A549 (cell line): Measurements from ENCODE around the gene ITGB2. TPM values are rescaled to one million over a fixed set of nuclear protein-coding genes. Genes with fewer than 3 reads are reported as not detected.

Experiments used
- ATAC-seq, 2 experiments: fragments of 200-7000 bp in 1 of 2; fragments of >200 bp in 1 of 2; cut with Nextera tagmentation in 1 of 2; cut with Tn5 transposase in 1 of 2; 3 replicates each; pipeline versions ENCODE4 v1.8.0 to v1.9.1; 2018 to 2020; ENCODE audit warnings: mild to moderate bottlenecking in 1 of 2, moderate library complexity in 1 of 2
- CTCF ChIA-PET: fragments of 300-600 bp; sonication (Branson Sonifier 250); formaldehyde crosslinking; extraction: SDS; loops from one replicate; lab custom pipeline; 2021; ENCODE audit warnings: antibody characterized with exemption, inconsistent platforms; lab: Yijun Ruan, JAX
- POLR2A ChIA-PET: fragments of 350-600 bp; formaldehyde crosslinking; extraction: SDS; loops from one replicate; lab custom pipeline; 2021; ENCODE audit warnings: antibody characterized with exemption, inconsistent platforms; lab: Yijun Ruan, JAX
- DNase-seq, 2 experiments: peaks; one replicate each; pipeline versions ENCODE4 v3.0.0 to v3.0.0-alpha.2; 2011 to 2016; ENCODE audit warnings: low read depth in 1 of 2, low spot score in 1 of 2
- FAIRE-seq: peaks from 2 replicates; lab custom pipeline; 2011; peaks lifted over from hg19 to GRCh38; lab: Jason Lieb, UNC
- H3K27ac ChIP-seq, 2 experiments: fragments of >200 bp; sonication (Bioruptor Twin); formaldehyde crosslinking; 3 replicates each; pipeline ENCODE4 v1.5.1; 2016 to 2017
- H3K4me1 ChIP-seq: fragments of >200 bp; sonication (Bioruptor Twin); formaldehyde crosslinking; 3 replicates; pipeline ENCODE4 v1.6.1; 2016
- H3K4me2 ChIP-seq: fragments of >200 bp; sonication (Bioruptor Twin); formaldehyde crosslinking; 3 replicates; pipeline ENCODE4 v1.6.1; 2016
- H3K4me3 ChIP-seq: fragments of >200 bp; sonication (Bioruptor Twin); formaldehyde crosslinking; 3 replicates; pipeline ENCODE4 v1.5.1; 2016
- H3K9me3 ChIP-seq: fragments of >200 bp; sonication (Bioruptor Twin); formaldehyde crosslinking; 3 replicates; pipeline ENCODE4 v1.6.1; 2016
- ATOH8 ChIP-seq: fragments of 250-450 bp; sonication (Bioruptor Pico); IDR thresholded peaks from 2 replicates; pipeline ENCODE4 v1.5.0; 2020; ENCODE audit warnings: low read depth, mild to moderate bottlenecking, moderate library complexity
- BHLHE40 ChIP-seq: IDR thresholded peaks from 2 replicates; pipeline ENCODE4 v1.6.1; 2012; ENCODE audit warnings: low read depth, low read length, inconsistent platforms
- CBX2 ChIP-seq: fragments of 200-600 bp; sonication (generic); IDR thresholded peaks from 2 replicates; pipeline ENCODE4 v1.6.1; 2016; ENCODE audit warnings: low read depth, mild to moderate bottlenecking, borderline replicate concordance
- CHD2 ChIP-seq: fragments of 150-350 bp; IDR thresholded peaks from 2 replicates; pipeline ENCODE4 v1.6.1; 2014; ENCODE audit warnings: low read length; ENCODE audit not compliant: partially characterized antibody
- EHF ChIP-seq: fragments of 250-450 bp; sonication (Bioruptor Pico); IDR thresholded peaks from 2 replicates; pipeline ENCODE4 v1.5.0; 2020; ENCODE audit warnings: mild to moderate bottlenecking
- ELK1 ChIP-seq: fragments of 150-350 bp; IDR thresholded peaks from 2 replicates; pipeline ENCODE4 v1.6.1; 2014; ENCODE audit warnings: low read depth, mild to moderate bottlenecking, low read length
- EP300 ChIP-seq, 2 experiments: fragments of >200 bp; sonication (Bioruptor Twin); formaldehyde crosslinking; IDR thresholded peaks; 2 replicates in 1 of 2; 3 replicates in 1 of 2; pipeline ENCODE4 v1.6.1; 2016 to 2017
- FOSB ChIP-seq: fragments of 250-450 bp; sonication (Bioruptor Pico); IDR thresholded peaks from 2 replicates; pipeline ENCODE4 v1.5.0; 2020; ENCODE audit warnings: mild to moderate bottlenecking, moderate library complexity
- FOSL2 ChIP-seq, 2 experiments: fragments of 450-650 bp in 1 of 2; fragments of >200 bp in 1 of 2; sonication (Bioruptor Twin) in 1 of 2; formaldehyde crosslinking; IDR thresholded peaks; 2 replicates each; pipeline versions ENCODE4 v1.5.0 to v1.6.1; 2016 to 2020; ENCODE audit warnings: mild to moderate bottlenecking in 1 of 2, moderate library complexity in 1 of 2
- FOXS1 ChIP-seq: fragments of 250-450 bp; sonication (Bioruptor Pico); IDR thresholded peaks from 2 replicates; pipeline ENCODE4 v1.5.0; 2020; ENCODE audit warnings: mild to moderate bottlenecking, moderate library complexity
- HEYL ChIP-seq: fragments of 250-450 bp; sonication (Bioruptor Pico); IDR thresholded peaks from 2 replicates; pipeline ENCODE4 v1.8.0; 2021; ENCODE audit warnings: mild to moderate bottlenecking, moderate library complexity
- POLR2A ChIP-seq: IDR thresholded peaks from 2 replicates; pipeline ENCODE4 v1.6.1; 2012; ENCODE audit warnings: mild to moderate bottlenecking, low read length
- RAD21 ChIP-seq, 2 experiments: fragments of >200 bp in 1 of 2; sonication (Bioruptor Twin) in 1 of 2; formaldehyde crosslinking in 1 of 2; IDR thresholded peaks in 1 of 2; conservative IDR thresholded peaks in 1 of 2; 2 replicates in 1 of 2; 3 replicates in 1 of 2; pipeline ENCODE4 v1.6.1; 2012 to 2018; ENCODE audit warnings: inconsistent platforms in 1 of 2
- RARB ChIP-seq: fragments of 250-450 bp; sonication (Bioruptor Pico); IDR thresholded peaks from 2 replicates; pipeline ENCODE4 v1.8.0; 2021; ENCODE audit warnings: mild to moderate bottlenecking, moderate library complexity
- RFX5 ChIP-seq: fragments of 450-650 bp; IDR thresholded peaks from 2 replicates; pipeline ENCODE4 v1.7.1; 2014; ENCODE audit warnings: antibody characterized with exemption, mild to moderate bottlenecking, moderate library complexity
- RNF2 ChIP-seq: fragments of 200-600 bp; sonication (generic); IDR thresholded peaks from 2 replicates; pipeline ENCODE4 v1.6.1; 2016; ENCODE audit warnings: low read depth, mild to moderate bottlenecking, antibody characterized with exemption, moderate library complexity, borderline replicate concordance
- USF2 ChIP-seq: fragments of 450-650 bp; IDR thresholded peaks from 2 replicates; pipeline ENCODE4 v1.6.1; 2014; ENCODE audit warnings: antibody characterized with exemption
- WGBS: methylation state at CpG from one replicate; pipeline ENCODE4 v1.1.6; 2017; ENCODE audit errors: missing lambda C conversion rate; 5-methylcytosine and 5-hydroxymethylcytosine counted together
- polyA plus RNA-seq, 4 experiments: library from polyadenylated mRNA; depleted of rRNA in 3 of 4; stranded (reverse); fragments of >200 nt; fragmentation: RNase III in 1 of 4; extraction: RNeasy Plus Mini Kit Qiagen cat#74134 plus additional on column Dnase treatment in 1 of 4; gene quantifications; 2 replicates in 3 of 4; 3 replicates in 1 of 4; pipeline ENCODE4 v1.2.3, GENCODE V29; 2011 to 2017
- TF ChIP-seq, protein P1 (sequence below): fragments of >200 bp; sonication (Bioruptor Twin); formaldehyde crosslinking; IDR thresholded peaks from 2 replicates; pipeline ENCODE4 v1.6.1; 2016

ITGB2 gene
- polyA plus RNA-seq, 2 of the 4 experiments (the other 2 are of a cell fraction): 0.46 to 0.59 TPM

DNA sequence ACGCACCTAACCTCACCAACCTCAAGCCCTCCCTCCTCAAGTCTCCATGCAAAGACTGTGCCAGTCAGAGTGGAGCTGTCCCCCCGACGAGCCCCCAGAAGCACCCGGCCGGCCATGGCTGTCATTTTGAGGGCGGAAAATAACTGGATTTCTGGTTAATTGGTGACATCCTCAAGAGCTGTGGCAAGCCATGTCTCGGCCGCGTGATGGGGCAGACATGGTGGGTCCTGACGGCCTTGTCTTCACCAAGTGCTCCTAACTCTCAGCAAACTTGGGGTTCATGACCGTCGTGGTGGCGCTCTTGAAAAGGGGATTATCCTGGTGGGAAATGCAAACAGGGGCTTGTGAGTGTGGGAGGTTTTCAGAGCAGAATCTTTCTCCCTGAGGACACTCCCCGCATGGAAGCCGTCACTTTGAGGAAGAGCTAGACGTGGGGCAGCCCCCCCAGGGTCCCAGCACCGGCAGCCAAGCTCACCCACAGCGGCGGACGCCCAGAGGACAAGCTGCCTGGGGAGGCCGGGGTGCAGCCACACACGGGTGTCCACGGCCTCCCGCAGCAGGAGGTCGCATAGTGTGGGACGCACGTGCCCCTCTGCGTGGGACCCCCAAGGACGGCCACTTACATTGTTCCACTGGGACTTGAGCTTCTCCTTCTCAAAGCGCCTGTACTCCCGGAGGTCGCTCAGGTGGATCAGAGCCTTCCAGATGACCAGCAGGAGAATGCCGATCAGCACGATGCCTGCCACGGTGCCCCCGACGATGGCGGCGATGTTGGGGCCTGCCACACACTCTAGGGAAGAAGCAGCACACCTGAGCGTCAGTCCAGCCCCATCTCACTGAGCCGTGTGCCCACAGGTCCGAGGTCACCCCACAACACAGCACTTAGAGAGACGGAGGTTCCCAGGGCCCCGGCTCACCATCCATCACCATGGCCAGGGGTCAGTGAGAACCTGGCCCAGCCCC is 34.3 kb downstream of the ITGB2 start:
- Histone ChIP-seq H3K27ac (no peak overlapping the region), H3K4me1 (peaks cover 4% of the 10 kb centered on the region; the same call in 1 of the 3 replicates), H3K4me2 (no peak overlapping the region), H3K9me3 (no peaks in the 10 kb centered on the region), H3K4me3 (no peak overlapping the region)
- ATAC-seq (no peak), DNase-seq (no peak), FAIRE-seq (no peak)
- no peak for TF ChIP-seq RAD21 (conservative IDR thresholded peaks at IDR 0.05 in 1 of 2, IDR thresholded peaks at IDR 0.05 in 1 of 2)
- no peak for TF ChIP-seq USF2
- no peak for TF ChIP-seq POLR2A
- no peak for TF ChIP-seq EP300 (IDR thresholded peaks at IDR 0.05)
- TF ChIP-seq RARB: no peak
- ChIA-PET CTCF (interaction anchor here (0.7 kb wide), 1 partner anchor 47 kb away, joined by 3 read pairs; no protein-coding TSS in a partner anchor), POLR2A (no interaction called here)
- 84% methylated on average over 26 of the region's 44 CpGs for WGBS

DNA sequence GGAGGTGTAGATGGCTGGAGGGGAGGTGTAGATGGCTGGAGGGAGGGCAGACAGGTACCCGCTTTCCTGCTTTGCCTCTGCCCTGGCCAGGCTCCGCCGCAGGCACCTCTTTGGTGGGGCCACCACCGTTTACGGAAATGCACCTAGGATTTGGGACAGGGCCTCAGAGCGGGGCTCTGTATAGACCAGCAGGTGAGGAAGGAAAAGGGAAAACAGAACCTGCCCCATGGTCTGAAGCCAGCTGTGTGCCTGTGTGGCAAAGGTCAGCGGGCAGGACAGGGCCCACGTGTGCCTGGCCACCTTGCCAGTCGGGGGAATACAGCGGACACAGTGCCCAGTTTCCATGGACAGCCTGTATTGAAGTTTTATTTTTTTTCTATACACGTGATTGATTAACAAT is 35.1 kb downstream of the ITGB2 start:
- H3K27ac ChIP-seq: no peak overlapping the region
- ChIA-PET POLR2A (no interaction called here), CTCF (no interaction called here)
- no peaks in the 10 kb centered on the region for H3K9me3 ChIP-seq
- ATAC-seq (no peak), FAIRE-seq (no peak), DNase-seq (no peak)
- TF ChIP-seq, protein P1, sequence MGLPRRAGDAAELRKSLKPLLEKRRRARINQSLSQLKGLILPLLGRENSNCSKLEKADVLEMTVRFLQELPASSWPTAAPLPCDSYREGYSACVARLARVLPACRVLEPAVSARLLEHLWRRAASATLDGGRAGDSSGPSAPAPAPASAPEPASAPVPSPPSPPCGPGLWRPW: no peak
- TF ChIP-seq FOSB (no peak), CBX2 (no peak), CHD2 (no peak), ATOH8 (CRISPR knock-in tag) (no peak), BHLHE40 (no peak), ELK1 (no peak), FOSL2 (IDR thresholded peaks at IDR 0.05) (no peak), FOSL2 (CRISPR knock-in tag; IDR thresholded peaks at IDR 0.05) (no peak), EHF (no peak), FOXS1 (no peak), HEYL (CRISPR knock-in tag) (no peak), RFX5 (no peak)
- peaks cover 11% of the 10 kb centered on the region; the same call in 2 of the 3 replicates for H3K4me1 ChIP-seq
- no peak overlapping the region for H3K4me3 ChIP-seq
- 68% methylated on average over 11 of the region's 11 CpGs for WGBS
- H3K4me2 ChIP-seq: no peak overlapping the region

DNA sequence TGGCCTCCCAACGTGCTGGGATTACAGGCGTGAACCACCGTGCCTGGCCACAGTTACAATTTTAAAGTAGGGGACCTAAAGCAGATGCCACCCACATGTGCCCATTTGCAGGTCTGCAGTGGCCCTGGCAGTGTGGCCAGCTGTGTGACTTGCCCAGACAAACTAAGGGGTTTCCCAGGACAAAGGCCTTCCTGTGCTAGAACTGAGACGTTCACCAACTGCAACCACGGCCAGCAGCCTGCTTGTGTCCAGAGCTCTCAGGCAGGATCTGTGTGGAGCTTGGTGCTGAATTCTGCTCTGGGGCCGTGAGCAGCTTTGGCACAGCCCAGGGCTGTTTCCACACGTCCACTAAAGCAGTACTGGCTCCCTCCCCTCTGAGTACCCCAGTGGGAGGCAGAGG is 36.6 kb downstream of the ITGB2 start:
- Histone ChIP-seq H3K9me3 (no peaks in the 10 kb centered on the region), H3K4me1 (peaks cover 16% of the 10 kb centered on the region), H3K4me2 (no peak overlapping the region), H3K27ac (no peak overlapping the region), H3K4me3 (no peak overlapping the region)
- FAIRE-seq (no peak), DNase-seq (no peak), ATAC-seq (no peak)
- ChIA-PET CTCF (interaction anchor here (0.8 to 1.2 kb wide), 3 partner anchors 9 to 91 kb away, joined by 3 read pairs; no protein-coding TSS in a partner anchor), POLR2A (interaction anchor here (1.2 kb wide), 1 partner anchor 10 kb away, joined by 3 read pairs; the partner anchor contains the start of gene PTTG1IP)
- TF ChIP-seq RNF2: no peak
- WGBS: 78% methylated on average over 3 of the region's 7 CpGs
